ENCODE data around the gene RPL19. TPM values are rescaled to one million over a fixed set of nuclear protein-coding genes. Genes with fewer than 3 reads are reported as not detected.

Gene RPL19
- total and polyA plus RNA-seq, 2 experiments from 2014 or later, result 1,594 to 2,627 TPM

- DNase-seq (ENCODE audit: low spot score), result no peak
- Mint-ChIP-seq H3K36me3 (ENCODE audit: low read depth) (no peaks in the 10 kb centered on the region), H3K9me3 (no peaks in the 10 kb centered on the region), H3K4me1 (peaks cover 15% of the 10 kb centered on the region), H3K4me3 (no peak overlapping the region), H3K27ac (no peak overlapping the region), H3K27me3 (ENCODE audit: insufficient read depth, low read depth, poor library complexity) (peaks cover 13% of the 10 kb centered on the region)
- Histone ChIP-seq H3K4me1 (ENCODE audit: insufficient read depth) (peaks cover 5% of the 10 kb centered on the region), H4K20me1 (replicated peaks; ENCODE audit: insufficient read depth) (no peaks in the 10 kb centered on the region), H3K4me3 (no peak overlapping the region), H3K9me2 (ENCODE audit: insufficient read depth) (no peaks in the 10 kb centered on the region), H3K79me2 (replicated peaks; ENCODE audit: insufficient read depth) (no peaks in the 10 kb centered on the region), H2AFZ (no peak overlapping the region), H3K27me3 (ENCODE audit: insufficient read depth) (no peaks in the 10 kb centered on the region), H3F3A (replicated peaks; ENCODE audit: low read depth) (peaks cover 11% of the 10 kb centered on the region; the same call in 1 of the 2 replicates), H3K36me3 (ENCODE audit: insufficient read depth) (no peaks in the 10 kb centered on the region), H3K27ac (ENCODE audit: low read depth) (no peak overlapping the region), H3K4me2 (no peak overlapping the region)
- no peak for TF ChIP-seq STAT1 (IDR thresholded peaks at IDR 0.05; ENCODE audit: unreplicated experiment)
- TF ChIP-seq POLR2AphosphoS5 (IDR thresholded peaks at IDR 0.05; ENCODE audit: low read depth), result no peak
- no peak for TF ChIP-seq ETS1 (IDR thresholded peaks at IDR 0.05)
- no peak for TF ChIP-seq ZNF331 (CRISPR knock-in tag; IDR thresholded peaks at IDR 0.05; ENCODE audit: low read depth)
- no peak for TF ChIP-seq EZH2 (IDR thresholded peaks at IDR 0.05; ENCODE audit: low read depth, unreplicated experiment)
- TF ChIP-seq CREB1 (CRISPR knock-in tag; IDR thresholded peaks at IDR 0.05; ENCODE audit: low read depth), result no peak
- no peak for TF ChIP-seq JUNB (IDR thresholded peaks at IDR 0.05; ENCODE audit: unreplicated experiment)
- no peak for TF ChIP-seq CTCF (conservative IDR thresholded peaks at IDR 0.05; ENCODE audit: low read depth in 2 of 2)
- TF ChIP-seq ZNF462 (CRISPR knock-in tag; IDR thresholded peaks at IDR 0.05), result no peak
- TF ChIP-seq EZH2phosphoT487 (IDR thresholded peaks at IDR 0.05; ENCODE audit: unreplicated experiment), result no peak
- no peak for TF ChIP-seq ZNF114 (CRISPR knock-in tag; IDR thresholded peaks at IDR 0.05)
- no peak for TF ChIP-seq NANOG (IDR thresholded peaks at IDR 0.05; ENCODE audit: borderline replicate concordance)
- TF ChIP-seq REST (IDR thresholded peaks at IDR 0.05; ENCODE audit: unreplicated experiment), result no peak
- no peak for ATAC-seq
These were observed 36.4 kb downstream of the RPL19 start for GRCh38 chr17:39236450-39236927.
